Endothelial cell of umbilical vein (primary cell): ENCODE data around the gene IGSF6. TPM values are rescaled to one million over a fixed set of nuclear protein-coding genes. Genes with fewer than 3 reads are reported as not detected.

Source experiments
- BruUV-seq: library from RNA; stranded (reverse); fragments of 400-500 nt; replicated peaks from 2 replicates; lab custom pipeline; 2021; lab: Mats Ljungman, UMichigan
- CTCF ChIA-PET: fragments of 300-600, 350-600 bp; sonication (Branson Sonifier 250); formaldehyde crosslinking; loops from one replicate; lab custom pipeline; 2021; ENCODE audit warnings: antibody characterized with exemption, inconsistent platforms; lab: Charles Lee
- POLR2A ChIA-PET: fragments of 300-600, 350-600 bp; sonication (Branson Sonifier 250); formaldehyde crosslinking; loops from one replicate; lab custom pipeline; 2021; ENCODE audit warnings: antibody characterized with exemption, inconsistent platforms; lab: Charles Lee
- DNase-seq: peaks from one replicate; pipeline ENCODE4 v3.0.0-alpha.2; 2011; ENCODE audit warnings: low read depth, low spot score
- FAIRE-seq: peaks from 2 replicates; lab custom pipeline; 2011; peaks lifted over from hg19 to GRCh38; lab: Jason Lieb, UNC
- H2AFZ ChIP-seq: 2 replicates; pipeline ENCODE4 v1.6.0; 2012; ENCODE audit warnings: low read depth, low read length, control low read depth, inconsistent platforms
- H3K27ac ChIP-seq: 2 replicates; pipeline ENCODE4 v1.5.1; 2011; ENCODE audit warnings: low read depth, mild to moderate bottlenecking, control low read depth, low read length, moderate library complexity; ENCODE audit not compliant: insufficient read depth
- H3K27me3 ChIP-seq, 2 experiments: 2 replicates each; pipeline versions ENCODE4 v1.6.0 to v1.6.1; 2011; ENCODE audit warnings: low read length in 2 of 2, mixed read lengths in 1 of 2; ENCODE audit not compliant: control insufficient read depth in 2 of 2, insufficient read depth in 2 of 2
- H3K36me3 ChIP-seq, 2 experiments: 2 replicates in 1 of 2; 3 replicates in 1 of 2; pipeline ENCODE4 v1.5.1; 2011; ENCODE audit warnings: low read length in 2 of 2, mild to moderate bottlenecking in 1 of 2, moderate library complexity in 1 of 2; ENCODE audit not compliant: control insufficient read depth in 2 of 2, insufficient read depth in 2 of 2; ENCODE audit errors: extremely low read depth in 1 of 2
- H3K4me1 ChIP-seq: 3 replicates; pipeline ENCODE4 v1.5.1; 2011; ENCODE audit warnings: mild to moderate bottlenecking, low read length; ENCODE audit not compliant: control insufficient read depth, insufficient read depth; ENCODE audit errors: extremely low read depth
- H3K4me2 ChIP-seq: 2 replicates; pipeline ENCODE4 v1.6.1; 2011; ENCODE audit warnings: low read length, control low read depth, mixed read lengths; ENCODE audit not compliant: insufficient read depth
- H3K4me3 ChIP-seq, 3 experiments: fragments of 200-600 bp in 1 of 3; sonication (generic), shearing (Covaris generic) in 1 of 3; replicated peaks in 1 of 3; 2 replicates each; pipeline ENCODE4 v1.5.1; 2011 to 2016; ENCODE audit warnings: control low read depth in 3 of 3, low read length in 3 of 3, mild to moderate bottlenecking in 2 of 3, inconsistent platforms in 1 of 3, low read depth in 1 of 3, moderate library complexity in 1 of 3; ENCODE audit not compliant: insufficient read depth in 1 of 3
- H3K79me2 ChIP-seq: 2 replicates; pipeline ENCODE4 v1.6.0; 2012; ENCODE audit warnings: low read length, inconsistent platforms; ENCODE audit not compliant: control insufficient read depth, insufficient read depth
- H3K9ac ChIP-seq: replicated peaks from 2 replicates; pipeline ENCODE3; 2011; ENCODE audit warnings: low read length, control low read depth; ENCODE audit not compliant: insufficient read depth; ENCODE audit errors: extremely low read depth
- H3K9me1 ChIP-seq: replicated peaks from 3 replicates; pipeline ENCODE4 v1.6.0; 2011; ENCODE audit warnings: mild to moderate bottlenecking, low read length; ENCODE audit not compliant: control insufficient read depth, insufficient read depth; ENCODE audit errors: extremely low read depth
- H3K9me3 ChIP-seq: replicated peaks from 2 replicates; pipeline ENCODE4 v1.5.1; 2012; ENCODE audit warnings: low read length, inconsistent platforms; ENCODE audit not compliant: control insufficient read depth, insufficient read depth
- H4K20me1 ChIP-seq: replicated peaks from 2 replicates; pipeline ENCODE3; 2011; ENCODE audit warnings: mild to moderate bottlenecking, low read length; ENCODE audit not compliant: control insufficient read depth, insufficient read depth; ENCODE audit errors: extremely low read depth
- CTCF ChIP-seq, 2 donors: IDR thresholded peaks; 1 replicate in 1 of 2; 2 replicates in 1 of 2; pipeline ENCODE4 v1.5.1; 2011; ENCODE audit warnings: low read length in 2 of 2, mild to moderate bottlenecking in 2 of 2, moderate library complexity in 2 of 2, control low read depth in 1 of 2, inconsistent platforms in 1 of 2, low read depth in 1 of 2; ENCODE audit not compliant: insufficient read depth in 1 of 2; ENCODE audit errors: extremely low read depth in 1 of 2
- EZH2 ChIP-seq: IDR thresholded peaks from 2 replicates; pipeline ENCODE4 v1.6.1; 2012; ENCODE audit warnings: borderline replicate concordance, low read depth, mild to moderate bottlenecking, moderate library complexity, low read length, inconsistent platforms; ENCODE audit not compliant: severe bottlenecking
- FOS ChIP-seq: IDR thresholded peaks from 2 replicates; pipeline ENCODE4 v1.6.1; 2011; ENCODE audit warnings: mild to moderate bottlenecking, low read length, moderate library complexity, borderline replicate concordance; ENCODE audit not compliant: insufficient read depth
- GATA2 ChIP-seq: IDR thresholded peaks from 2 replicates; pipeline ENCODE4 v1.7.0; 2011; ENCODE audit warnings: low read depth, mild to moderate bottlenecking, moderate library complexity, mixed read lengths, low read length; ENCODE audit not compliant: insufficient read length, insufficient read depth
- JUN ChIP-seq: IDR thresholded peaks from 2 replicates; pipeline ENCODE4 v1.6.1; 2011; ENCODE audit warnings: borderline replicate concordance, low read depth; ENCODE audit not compliant: insufficient read length, insufficient read depth
- MYC ChIP-seq: IDR thresholded peaks from one replicate; pipeline ENCODE4 v1.6.1; 2011; ENCODE audit warnings: mild to moderate bottlenecking, low read depth, low read length
- POLR2A ChIP-seq: IDR thresholded peaks from 2 replicates; pipeline ENCODE4 v1.6.1; 2012; ENCODE audit warnings: low read depth, mild to moderate bottlenecking, control low read depth, low read length
- POLR2AphosphoS5 ChIP-seq: IDR thresholded peaks from 2 replicates; pipeline ENCODE4 v1.6.1; 2012; ENCODE audit warnings: low read depth, mild to moderate bottlenecking, control low read depth, low read length, moderate library complexity; ENCODE audit not compliant: insufficient read depth
- dilution Hi-C: fragments of 300-500 bp; cut with MboI; formaldehyde crosslinking; loops from one replicate; pipeline ENCODE4 v1.15.0; 2019; ENCODE audit warnings: low sequenced_read_pairs; ENCODE audit not compliant: extremely low pct_ligation_motif_present
- intact Hi-C: fragments of 100-400 bp; cut with micrococcal nuclease; formaldehyde crosslinking; loops from one replicate; pipeline ENCODE4 v1.10.0; 2022
- polyA plus RNA-seq, 4 experiments: library from polyadenylated mRNA; depleted of rRNA in 3 of 4; stranded (reverse) in 3 of 4; unstranded in 1 of 4; fragments of >200 nt; gene quantifications; 2 replicates each; pipeline versions ENCODE4 v1.2.1 to v1.2.3, GENCODE V29; 2011 to 2012; ENCODE audit warnings: missing spikeins in 1 of 4
- total RNA-seq: library from RNA; stranded (reverse); gene quantifications from 2 replicates; pipeline ENCODE4 v1.2.3, GENCODE V29; 2021

IGSF6 gene
- total and polyA plus RNA-seq, 2 donors (not counting 3 experiments of a cell fraction or from before 2014, with no cell fraction given) = not detected

DNA sequence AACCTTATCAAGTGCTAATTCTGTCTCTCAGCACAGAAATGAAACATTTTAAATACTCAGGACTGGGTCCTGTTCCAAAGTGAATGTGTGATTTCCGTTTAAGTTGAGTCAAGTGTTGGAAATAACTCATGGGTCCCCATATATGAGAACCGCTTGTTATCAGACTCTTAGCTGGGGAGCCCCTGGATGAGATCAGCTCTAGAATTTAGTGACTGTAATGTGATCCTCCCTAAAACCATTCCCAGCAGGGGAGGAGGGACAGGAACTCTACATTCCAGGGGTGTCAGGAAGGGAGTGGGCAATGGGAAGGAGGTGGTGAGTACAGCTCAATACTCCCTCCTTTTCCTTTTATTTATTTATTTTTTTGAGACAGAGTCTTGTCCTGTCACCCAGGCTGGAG, 48.9 kb upstream of the IGSF6 start:
- no peaks in the 10 kb centered on the region for H3K4me1 ChIP-seq
- CTCF ChIA-PET = interaction anchor here (0.7 to 0.8 kb wide), 2 partner anchors 108 to 444 kb away, joined by 3 read pairs; no protein-coding TSS in a partner anchor
- no peaks in the 10 kb centered on the region for H3K27me3 ChIP-seq
- H3K79me2 ChIP-seq = no peaks in the 10 kb centered on the region
- TF ChIP-seq MYC (no peak), CTCF (IDR thresholded peaks at IDR 0.05; ENCODE audit: extremely low read depth in 1 of 2, insufficient read depth in 1 of 2, low read depth in 1 of 2, low read length in 2 of 2) (no peak), POLR2A (no peak), GATA2 (no peak), EZH2 (no peak), JUN (no peak), POLR2AphosphoS5 (no peak), FOS (no peak)
- DNase-seq = no peak
- dilution Hi-C loops (no loop called here), intact Hi-C loops (loop anchor here (10.0 kb wide), 1 partner anchor 104 kb away; no protein-coding TSS in a partner anchor)
- H3K9me3 ChIP-seq = no peaks in the 10 kb centered on the region
- H3K27ac ChIP-seq = no peak overlapping the region
- no peak overlapping the region for H2AFZ ChIP-seq
- no peaks in the 10 kb centered on the region for H3K36me3 ChIP-seq
- no peak for FAIRE-seq
- BruUV-seq = no TSS peak
- H3K4me2 ChIP-seq = no peak overlapping the region
- POLR2A ChIA-PET = no interaction called here
- H3K9ac ChIP-seq = no peak overlapping the region
- no peaks in the 10 kb centered on the region for H4K20me1 ChIP-seq
- H3K4me3 ChIP-seq = no peak overlapping the region
- no peaks in the 10 kb centered on the region for H3K9me1 ChIP-seq
